CD14-positive monocyte (primary cell): ENCODE data around the gene MRE11. TPM values are rescaled to one million over a fixed set of nuclear protein-coding genes. Genes with fewer than 3 reads are reported as not detected.

Source experiments
- DNase-seq, 3 donors: peaks; one replicate each; pipeline ENCODE4 v3.0.0-alpha.2; 2011 to 2022
- H2AFZ ChIP-seq: 2 replicates; pipeline ENCODE4 v1.6.0; 2012; ENCODE audit warnings: mild to moderate bottlenecking, low read depth, low read length, inconsistent platforms; ENCODE audit not compliant: insufficient read depth, poor library complexity, severe bottlenecking
- H3K27ac ChIP-seq, 2 donors: 1 replicate in 1 of 2; 2 replicates in 1 of 2; pipeline ENCODE4 v1.5.1; 2012 to 2013; ENCODE audit warnings: low read length in 2 of 2, control low read depth in 1 of 2, inconsistent platforms in 1 of 2, low read depth in 1 of 2, mild to moderate bottlenecking in 1 of 2
- H3K27me3 ChIP-seq, 2 donors: one replicate each; pipeline versions ENCODE4 v1.6.0 to v1.6.1; 2011 to 2013; ENCODE audit warnings: low read length in 2 of 2; ENCODE audit not compliant: control insufficient read depth in 2 of 2, insufficient read depth in 2 of 2
- H3K36me3 ChIP-seq, 2 donors: replicated peaks in 1 of 2; 1 replicate in 1 of 2; 2 replicates in 1 of 2; pipeline versions ENCODE4 v1.5.1 to v1.6.1; 2012 to 2013; ENCODE audit warnings: low read length in 2 of 2, control low read depth in 1 of 2, inconsistent platforms in 1 of 2, mild to moderate bottlenecking in 1 of 2; ENCODE audit not compliant: insufficient read depth in 2 of 2, control insufficient read depth in 1 of 2
- H3K4me1 ChIP-seq, 2 donors: 1 replicate in 1 of 2; 2 replicates in 1 of 2; pipeline versions ENCODE4 v1.5.1 to v1.6.1; 2012 to 2013; ENCODE audit warnings: low read length in 2 of 2, control low read depth in 1 of 2, inconsistent platforms in 1 of 2, mild to moderate bottlenecking in 1 of 2, moderate library complexity in 1 of 2; ENCODE audit not compliant: insufficient read depth in 2 of 2, control insufficient read depth in 1 of 2
- H3K4me2 ChIP-seq: replicated peaks from 2 replicates; pipeline ENCODE3; 2012; ENCODE audit warnings: low read length, moderate library complexity, mild to moderate bottlenecking; ENCODE audit not compliant: poor library complexity, severe bottlenecking; ENCODE audit errors: extremely low read depth
- H3K4me3 ChIP-seq, 3 experiments: fragments of 200-600 bp in 1 of 3; sonication (generic) in 1 of 3; replicated peaks in 1 of 3; 1 replicate in 2 of 3; 2 replicates in 1 of 3; pipeline ENCODE4 v1.5.1; 2011 to 2013; ENCODE audit warnings: low read length in 3 of 3, mild to moderate bottlenecking in 3 of 3, control low read depth in 2 of 3, low read depth in 2 of 3, inconsistent platforms in 1 of 3, moderate library complexity in 1 of 3
- H3K79me2 ChIP-seq: 2 replicates; pipeline ENCODE4 v1.6.0; 2012; ENCODE audit warnings: mild to moderate bottlenecking, control low read depth, inconsistent platforms, low read length, moderate library complexity; ENCODE audit not compliant: insufficient read depth
- H3K9ac ChIP-seq: 2 replicates; pipeline ENCODE4 v1.6.0; 2017; ENCODE audit warnings: low read length, mild to moderate bottlenecking; ENCODE audit not compliant: insufficient read depth, poor library complexity, severe bottlenecking
- H3K9me3 ChIP-seq, 2 donors: replicated peaks in 1 of 2; 1 replicate in 1 of 2; 2 replicates in 1 of 2; pipeline versions ENCODE4 v1.5.1 to v1.6.1; 2012 to 2013; ENCODE audit warnings: low read length in 2 of 2, control low read depth in 1 of 2; ENCODE audit not compliant: control insufficient read depth in 1 of 2, insufficient read depth in 1 of 2
- H4K20me1 ChIP-seq: 2 replicates; pipeline ENCODE4 v1.6.0; 2012; ENCODE audit warnings: mild to moderate bottlenecking, low read length, control low read depth, moderate library complexity; ENCODE audit not compliant: insufficient read depth
- H3K27ac Mint-ChIP-seq, 7 donors: one replicate each; pipeline ENCODE4 v1.8.0; 2020; ENCODE audit warnings: mild to moderate bottlenecking in 7 of 7, mixed read lengths in 7 of 7, moderate library complexity in 6 of 7, inconsistent platforms in 2 of 7
- H3K27me3 Mint-ChIP-seq, 3 donors: one replicate each; pipeline ENCODE4 v1.8.0; 2021 to 2022; ENCODE audit warnings: low read depth in 3 of 3, mild to moderate bottlenecking in 3 of 3, mixed read lengths in 3 of 3, moderate library complexity in 3 of 3, inconsistent platforms in 1 of 3
- H3K36me3 Mint-ChIP-seq, 2 donors: one replicate each; pipeline ENCODE4 v1.8.0; 2020; ENCODE audit warnings: mixed read lengths in 2 of 2, inconsistent platforms in 1 of 2, mild to moderate bottlenecking in 1 of 2
- H3K4me1 Mint-ChIP-seq: one replicate; pipeline ENCODE4 v1.8.0; 2020; ENCODE audit warnings: mild to moderate bottlenecking, mixed read lengths
- H3K4me3 Mint-ChIP-seq, 2 donors: one replicate each; pipeline ENCODE4 v1.8.0; 2020; ENCODE audit warnings: mild to moderate bottlenecking in 2 of 2, mixed read lengths in 2 of 2, moderate library complexity in 1 of 2
- H3K9me3 Mint-ChIP-seq, 7 donors: one replicate each; pipeline ENCODE4 v1.8.0; 2020 to 2022; ENCODE audit warnings: mixed read lengths in 7 of 7, mild to moderate bottlenecking in 6 of 7, moderate library complexity in 6 of 7, inconsistent platforms in 2 of 7
- WGBS: methylation state at CpG from one replicate; pipeline ENCODE4 v1.1.5; 2013; ENCODE audit warnings: missing lambda C conversion rate; ENCODE audit not compliant: insufficient coverage; 5-methylcytosine and 5-hydroxymethylcytosine counted together
- intact Hi-C, 2 donors: fragments of 100-400 bp; cut with micrococcal nuclease; formaldehyde crosslinking; loops; one replicate each; pipeline versions ENCODE4 v1.15.0 to v1.15.1; 2023
- polyA plus RNA-seq, 3 donors: library from polyadenylated mRNA; depleted of rRNA in 1 of 3; unstranded in 2 of 3; stranded (reverse) in 1 of 3; fragments of 300-500 nt in 2 of 3; fragments of >200 nt in 1 of 3; fragmentation: Illumina TruSeq in 2 of 3; gene quantifications; 1 replicate in 2 of 3; 2 replicates in 1 of 3; pipeline ENCODE4 v1.2.3, GENCODE V29; 2012 to 2021
- TF ChIP-seq, protein P1 (sequence below): fragments of 200-600 bp; IDR thresholded peaks from one replicate; pipeline ENCODE4 v1.8.0; 2022; ENCODE audit warnings: antibody characterized with exemption, mild to moderate bottlenecking

MRE11 gene
- polyA plus RNA-seq, 3 donors: 7.8 to 12.1 (median 10.5) TPM

DNA sequence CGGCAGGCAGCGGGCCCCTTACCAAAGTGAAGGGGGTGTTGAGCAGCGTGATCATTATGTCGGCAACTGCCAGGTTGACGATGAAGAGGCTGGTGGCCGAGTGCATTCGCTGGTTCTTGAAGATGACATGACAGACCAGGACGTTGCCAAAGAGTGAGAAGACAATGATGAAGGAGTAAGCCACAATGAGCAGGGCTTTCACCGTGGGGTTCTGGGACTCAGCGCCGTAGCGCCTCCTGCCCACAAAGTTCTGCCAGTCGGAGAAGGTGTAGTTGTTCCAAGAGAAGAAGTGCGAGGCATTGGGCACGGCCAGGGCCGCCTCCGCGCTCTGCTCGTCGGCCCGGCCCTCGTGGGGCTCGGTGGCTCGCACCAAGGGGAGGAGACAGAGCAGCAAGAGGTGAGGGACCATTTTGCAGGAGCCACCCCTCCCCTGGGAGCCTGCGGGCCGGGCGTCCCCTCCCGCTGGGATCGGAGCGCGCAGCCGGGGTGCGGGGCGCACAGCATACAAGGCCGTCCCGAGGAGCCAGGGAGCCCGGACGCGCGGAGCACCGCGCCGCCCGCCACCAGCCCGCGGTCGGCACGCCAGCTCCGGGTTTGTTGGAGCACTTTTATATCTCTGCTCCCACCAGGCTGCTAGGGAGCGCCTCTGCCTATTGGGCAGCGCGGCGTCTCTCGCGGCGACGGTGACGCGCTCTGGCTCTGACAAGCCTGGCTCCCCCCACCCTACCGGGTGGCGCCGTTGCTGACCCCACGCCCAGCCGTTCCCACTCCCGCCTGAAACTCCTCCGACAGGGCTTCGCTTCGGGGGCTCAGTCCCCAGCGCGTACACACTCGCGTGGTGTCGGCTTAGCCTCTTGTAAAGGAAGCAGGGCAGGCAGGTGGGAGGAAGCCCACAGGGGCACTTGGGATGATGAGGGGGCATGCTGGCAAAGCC is 92.5 kb downstream of the MRE11 start, which contains the start of gene GPR83:
TSS of gene GPR83 (minus strand) at position 581 of the 934 bp plus-strand sequence. CDS start at position 409, 172 bp downstream.
- H4K20me1 ChIP-seq: no peaks in the 10 kb centered on the region
- H3K36me3 ChIP-seq: no peaks in the 10 kb centered on the region
- H3K27me3 ChIP-seq: peaks cover 39 to 50% of the 10 kb centered on the region in 2 donors
- H3K4me1 ChIP-seq: no peaks in the 10 kb centered on the region
- intact Hi-C loops: no loop called here
- DNase-seq: no peak
- no peak within 1 kb of the TSS for H3K27ac ChIP-seq
- peaks cover 4% of the 10 kb centered on the region in 2 donors for H3K36me3 Mint-ChIP-seq
- no peak within 1 kb of the TSS for H2AFZ ChIP-seq
- TF ChIP-seq, protein P1, sequence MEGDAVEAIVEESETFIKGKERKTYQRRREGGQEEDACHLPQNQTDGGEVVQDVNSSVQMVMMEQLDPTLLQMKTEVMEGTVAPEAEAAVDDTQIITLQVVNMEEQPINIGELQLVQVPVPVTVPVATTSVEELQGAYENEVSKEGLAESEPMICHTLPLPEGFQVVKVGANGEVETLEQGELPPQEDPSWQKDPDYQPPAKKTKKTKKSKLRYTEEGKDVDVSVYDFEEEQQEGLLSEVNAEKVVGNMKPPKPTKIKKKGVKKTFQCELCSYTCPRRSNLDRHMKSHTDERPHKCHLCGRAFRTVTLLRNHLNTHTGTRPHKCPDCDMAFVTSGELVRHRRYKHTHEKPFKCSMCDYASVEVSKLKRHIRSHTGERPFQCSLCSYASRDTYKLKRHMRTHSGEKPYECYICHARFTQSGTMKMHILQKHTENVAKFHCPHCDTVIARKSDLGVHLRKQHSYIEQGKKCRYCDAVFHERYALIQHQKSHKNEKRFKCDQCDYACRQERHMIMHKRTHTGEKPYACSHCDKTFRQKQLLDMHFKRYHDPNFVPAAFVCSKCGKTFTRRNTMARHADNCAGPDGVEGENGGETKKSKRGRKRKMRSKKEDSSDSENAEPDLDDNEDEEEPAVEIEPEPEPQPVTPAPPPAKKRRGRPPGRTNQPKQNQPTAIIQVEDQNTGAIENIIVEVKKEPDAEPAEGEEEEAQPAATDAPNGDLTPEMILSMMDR: no peak
- no peak within 1 kb of the TSS for H3K9ac ChIP-seq
- peaks cover 2 to 26% (median 8%) of the 10 kb centered on the region in 7 donors for H3K9me3 Mint-ChIP-seq
- H3K4me3 Mint-ChIP-seq: peak within 1 kb of the TSS in 1 of 2 donors; percentile 91
- H3K27me3 Mint-ChIP-seq: peaks cover 39 to 57% (median 51%) of the 10 kb centered on the region in 3 donors
- H3K9me3 ChIP-seq: peaks cover 4 to 28% of the 10 kb centered on the region in 2 donors
- H3K4me1 Mint-ChIP-seq: peaks cover 7% of the 10 kb centered on the region
- peak within 1 kb of the TSS; percentile 13 for H3K4me2 ChIP-seq
- no peak within 1 kb of the TSS for H3K4me3 ChIP-seq
- H3K27ac Mint-ChIP-seq: no peak within 1 kb of the TSS
- 1% methylated on average over 72 of the region's 73 CpGs for WGBS
- no peaks in the 10 kb centered on the region for H3K79me2 ChIP-seq

GRCh38 chr11:94400457-94400838 is 93.2 kb downstream of the MRE11 start:
- TF ChIP-seq, protein P1: no peak
- intact Hi-C loops: no loop called here

More at GRCh38 chr11:94400457-94400838, 93.2 kb downstream of the MRE11 start:
- no peak overlapping the region for H3K27ac Mint-ChIP-seq
- Histone ChIP-seq H3K9me3 (peaks cover 4 to 28% of the 10 kb centered on the region in 2 donors), H3K36me3 (no peaks in the 10 kb centered on the region), H3K79me2 (no peaks in the 10 kb centered on the region), H4K20me1 (no peaks in the 10 kb centered on the region), H3K27me3 (peaks cover 39 to 50% of the 10 kb centered on the region in 2 donors), H2AFZ (no peak overlapping the region), H3K27ac (no peak overlapping the region), H3K4me2 (no peak overlapping the region), H3K4me3 (no peak overlapping the region), H3K4me1 (no peaks in the 10 kb centered on the region), H3K9ac (no peak overlapping the region)
- DNase-seq: no peak
- peak overlapping the region in 1 of 2 donors; percentile 91 for H3K4me3 Mint-ChIP-seq
- WGBS: 24% methylated on average over 4 of the region's 4 CpGs
- peaks cover 39 to 59% (median 51%) of the 10 kb centered on the region in 3 donors for H3K27me3 Mint-ChIP-seq
- peaks cover 7% of the 10 kb centered on the region for H3K4me1 Mint-ChIP-seq
- H3K36me3 Mint-ChIP-seq: peaks cover 4% of the 10 kb centered on the region in 2 donors
- peaks cover 0 to 26% (median 8%) of the 10 kb centered on the region in 7 donors for H3K9me3 Mint-ChIP-seq
